HG03159 (cell line): ENCODE results near the gene SLC23A2.

Experiments used
- ATAC-seq: cut with Tn5 transposase; IDR thresholded peaks from one replicate; pipeline ENCODE4 v1.9.1; 2021; ENCODE audit warnings: mild to moderate bottlenecking, moderate library complexity; ENCODE audit not compliant: unreplicated experiment

SLC23A2 gene

GRCh38 chr20:4971064-4971463 lies 30.2 kb downstream of the SLC23A2 start:
- ATAC-seq = no peak

GRCh38 chr20:4967752-4968477 lies 33.4 kb downstream of the SLC23A2 start:
- ATAC-seq = no peak

- ATAC-seq = no peak
These were observed 34.2 kb downstream of the SLC23A2 start for GRCh38 chr20:4966826-4967751.

GRCh38 chr20:4962241-4962855 lies 39.0 kb downstream of the SLC23A2 start:
- ATAC-seq = no peak

GRCh38 chr20:4961746-4962145 lies 39.6 kb downstream of the SLC23A2 start:
- ATAC-seq = no peak

- no peak for ATAC-seq
These were observed 41.7 kb downstream of the SLC23A2 start for GRCh38 chr20:4959592-4959991.

- no peak for ATAC-seq
These were observed 43.4 kb downstream of the SLC23A2 start for GRCh38 chr20:4957939-4958362.

- no peak for ATAC-seq
These were observed 44.1 kb downstream of the SLC23A2 start for GRCh38 chr20:4957187-4957586.

GRCh38 chr20:4956200-4956810 lies 45.0 kb downstream of the SLC23A2 start:
- ATAC-seq = no peak

GRCh38 chr20:4953881-4954280 lies 47.4 kb downstream of the SLC23A2 start:
- no peak for ATAC-seq

GRCh38 chr20:4952229-4952628 lies 49.1 kb downstream of the SLC23A2 start:
- ATAC-seq = no peak

- ATAC-seq = no peak
These were observed 50.0 kb downstream of the SLC23A2 start for GRCh38 chr20:4951299-4951698.

- no peak for ATAC-seq
These were observed 50.5 kb downstream of the SLC23A2 start for GRCh38 chr20:4950841-4951240.

- ATAC-seq = no peak
These were observed 50.9 kb downstream of the SLC23A2 start for GRCh38 chr20:4950437-4950836.

GRCh38 chr20:4949833-4950178 lies 51.5 kb downstream of the SLC23A2 start:
- peak; percentile 73 for ATAC-seq

- no peak for ATAC-seq
These were observed 53.3 kb downstream of the SLC23A2 start for GRCh38 chr20:4947817-4948559.

GRCh38 chr20:4946986-4947385 lies 54.3 kb downstream of the SLC23A2 start:
- ATAC-seq = peak; percentile 41

GRCh38 chr20:4946585-4946984 lies 54.7 kb downstream of the SLC23A2 start:
- ATAC-seq = no peak

- ATAC-seq = no peak
These were observed 56.6 kb downstream of the SLC23A2 start for GRCh38 chr20:4944518-4945313.

GRCh38 chr20:4942331-4942730 lies 59.0 kb downstream of the SLC23A2 start:
- ATAC-seq = no peak
